Fibroblast of lung (primary cell): Measurements from ENCODE around the gene PPM1A. TPM values are rescaled to one million over a fixed set of nuclear protein-coding genes. Genes with fewer than 3 reads are reported as not detected.
A peak's percentile ranks its signal among the peaks of the same experiment; 100 is the strongest.

Experiments
- DNase-seq, 2 donors: peaks; one replicate each; pipeline versions ENCODE4 v3.0.0 to v3.0.0-alpha.2; 2010; ENCODE audit warnings: low read depth in 2 of 2
- H2AFZ ChIP-seq: 2 replicates; pipeline ENCODE4 v1.5.1; 2012; ENCODE audit warnings: low read length, control low read depth, inconsistent platforms
- H3K27ac ChIP-seq: 2 replicates; pipeline ENCODE4 v1.5.1; 2011; ENCODE audit warnings: low read length, control low read depth; ENCODE audit not compliant: insufficient read depth
- H3K27me3 ChIP-seq: 2 replicates; pipeline ENCODE4 v1.5.1; 2011; ENCODE audit warnings: mild to moderate bottlenecking, low read length; ENCODE audit not compliant: control insufficient read depth, insufficient read depth
- H3K36me3 ChIP-seq: 2 replicates; pipeline ENCODE4 v1.5.1; 2011; ENCODE audit warnings: low read length; ENCODE audit not compliant: control insufficient read depth, insufficient read depth
- H3K4me1 ChIP-seq: 2 replicates; pipeline ENCODE4 v1.5.1; 2011; ENCODE audit warnings: low read length; ENCODE audit not compliant: control insufficient read depth, insufficient read depth; ENCODE audit errors: extremely low read depth
- H3K4me2 ChIP-seq: 2 replicates; pipeline ENCODE4 v1.5.1; 2011; ENCODE audit warnings: low read length, control low read depth; ENCODE audit not compliant: insufficient read depth; ENCODE audit errors: extremely low read depth
- H3K4me3 ChIP-seq, 4 experiments: fragments of 200-600 bp in 1 of 4; sonication (generic) in 1 of 4; replicated peaks in 1 of 4; 2 replicates each; pipeline ENCODE4 v1.5.1; 2011 to 2016; ENCODE audit warnings: low read length in 4 of 4, low read depth in 3 of 4, mild to moderate bottlenecking in 3 of 4, control low read depth in 2 of 4, inconsistent platforms in 1 of 4, mixed read lengths in 1 of 4; ENCODE audit not compliant: insufficient read depth in 1 of 4; ENCODE audit errors: control extremely low read depth in 1 of 4
- H3K79me2 ChIP-seq: 2 replicates; pipeline ENCODE4 v1.5.1; 2012; ENCODE audit warnings: mild to moderate bottlenecking, low read length, inconsistent platforms; ENCODE audit not compliant: control insufficient read depth, insufficient read depth
- H3K9ac ChIP-seq: 2 replicates; pipeline ENCODE4 v1.5.1; 2011; ENCODE audit warnings: mild to moderate bottlenecking, low read length, control low read depth; ENCODE audit not compliant: insufficient read depth
- H3K9me3 ChIP-seq: 2 replicates; pipeline ENCODE4 v1.5.1; 2012; ENCODE audit warnings: low read depth, low read length; ENCODE audit not compliant: control insufficient read depth, insufficient read depth
- H4K20me1 ChIP-seq: 2 replicates; pipeline ENCODE4 v1.5.1; 2011; ENCODE audit warnings: low read length; ENCODE audit not compliant: control insufficient read depth, insufficient read depth; ENCODE audit errors: extremely low read depth
- EZH2 ChIP-seq: IDR thresholded peaks from 2 replicates; pipeline ENCODE4 v1.5.1; 2012; ENCODE audit warnings: low read length, control low read depth, mild to moderate bottlenecking; ENCODE audit errors: missing control alignments
- polyA plus RNA-seq, 2 donors: library from polyadenylated mRNA; depleted of rRNA in 1 of 2; stranded (reverse) in 1 of 2; unstranded in 1 of 2; fragments of >200 nt; gene quantifications; 2 replicates each; pipeline ENCODE4 v1.2.1, GENCODE V29; 2011 to 2012; ENCODE audit warnings: missing spikeins in 1 of 2
- total RNA-seq: library from RNA; depleted of rRNA; stranded (reverse); fragments of >200 nt; gene quantifications from 2 replicates; pipeline ENCODE4 v1.2.1, GENCODE V29; 2014
- TF ChIP-seq, protein P1 (sequence below), 2 donors: IDR thresholded peaks in 1 of 2; conservative IDR thresholded peaks in 1 of 2; 1 replicate in 1 of 2; 2 replicates in 1 of 2; pipeline ENCODE4 v1.5.1; 2011 to 2012; ENCODE audit warnings: low read length in 2 of 2, control low read depth in 1 of 2, inconsistent platforms in 1 of 2, low read depth in 1 of 2, mild to moderate bottlenecking in 1 of 2

The PPM1A gene
- total and polyA plus RNA-seq, 2 donors (not counting 1 experiment from before 2014, with no cell fraction given), result 25.9 to 51.3 TPM

DNA sequence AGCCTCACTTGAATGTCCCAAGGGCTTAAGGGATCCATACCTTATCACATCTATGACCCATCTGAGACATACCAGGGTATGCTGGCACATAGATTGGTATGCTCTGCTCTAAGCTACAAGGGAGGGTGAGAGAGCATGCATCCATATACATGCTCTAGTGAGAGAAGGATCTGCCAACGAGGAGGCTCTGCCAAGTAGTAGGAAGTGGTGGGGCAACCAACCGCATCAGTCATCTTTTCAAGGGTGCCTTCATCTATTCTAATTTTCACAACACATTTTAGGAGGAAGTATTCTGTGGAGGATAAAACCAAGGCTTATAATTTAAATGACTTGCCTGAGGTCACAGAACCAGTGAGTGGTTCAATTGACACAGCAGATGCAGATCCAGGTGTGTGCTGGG lies 6.6 kb upstream of the PPM1A start:
- no peak for DNase-seq

DNA sequence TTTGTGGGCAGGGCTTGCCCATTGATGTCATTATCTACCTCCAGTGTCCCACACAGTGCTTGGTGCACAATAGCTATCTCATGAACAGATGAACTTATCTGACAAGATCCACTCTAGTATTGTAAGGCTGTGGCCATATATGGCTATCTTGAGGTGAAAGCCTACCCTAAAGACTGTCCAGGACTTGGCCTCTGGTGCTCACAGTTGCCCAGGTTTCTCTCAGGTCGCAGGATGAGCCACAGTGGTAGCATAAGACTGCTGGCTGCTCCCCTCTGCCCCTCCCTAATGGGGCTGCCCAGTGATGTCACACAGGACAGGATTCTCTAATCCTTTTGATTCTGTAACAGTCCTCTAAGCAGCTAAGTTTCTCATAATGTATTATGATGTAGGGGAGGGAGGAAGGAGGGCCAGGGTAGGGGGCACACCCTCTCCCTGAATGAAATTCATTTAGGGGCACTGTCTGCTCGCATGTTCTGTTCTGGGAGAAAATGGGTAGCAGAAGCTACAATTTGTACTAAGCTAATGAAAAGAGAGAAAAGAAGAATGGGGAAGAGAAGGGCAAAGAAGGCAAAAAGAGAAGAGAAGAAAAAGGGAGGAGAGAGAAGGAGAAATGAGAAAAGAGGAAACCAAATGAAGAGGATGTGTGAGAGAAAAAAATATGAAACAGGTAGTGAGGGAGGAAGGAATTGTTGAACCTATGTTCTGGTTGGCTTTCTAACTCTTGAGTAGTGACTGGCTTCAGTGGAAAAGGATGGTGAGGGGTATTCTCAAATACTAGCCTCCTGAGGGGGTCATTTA lies 3.4 kb upstream of the PPM1A start:
- Histone ChIP-seq H2AFZ (no peak overlapping the region), H3K36me3 (no peaks in the 10 kb centered on the region), H3K4me1 (peaks cover 4% of the 10 kb centered on the region), H3K9ac (no peak overlapping the region), H3K27ac (no peak overlapping the region), H3K4me3 (no peak overlapping the region), H3K27me3 (no peaks in the 10 kb centered on the region), H3K79me2 (peaks cover 8% of the 10 kb centered on the region), H3K9me3 (no peaks in the 10 kb centered on the region), H3K4me2 (no peak overlapping the region), H4K20me1 (no peaks in the 10 kb centered on the region)
- DNase-seq, result no peak
- TF ChIP-seq, protein P1, sequence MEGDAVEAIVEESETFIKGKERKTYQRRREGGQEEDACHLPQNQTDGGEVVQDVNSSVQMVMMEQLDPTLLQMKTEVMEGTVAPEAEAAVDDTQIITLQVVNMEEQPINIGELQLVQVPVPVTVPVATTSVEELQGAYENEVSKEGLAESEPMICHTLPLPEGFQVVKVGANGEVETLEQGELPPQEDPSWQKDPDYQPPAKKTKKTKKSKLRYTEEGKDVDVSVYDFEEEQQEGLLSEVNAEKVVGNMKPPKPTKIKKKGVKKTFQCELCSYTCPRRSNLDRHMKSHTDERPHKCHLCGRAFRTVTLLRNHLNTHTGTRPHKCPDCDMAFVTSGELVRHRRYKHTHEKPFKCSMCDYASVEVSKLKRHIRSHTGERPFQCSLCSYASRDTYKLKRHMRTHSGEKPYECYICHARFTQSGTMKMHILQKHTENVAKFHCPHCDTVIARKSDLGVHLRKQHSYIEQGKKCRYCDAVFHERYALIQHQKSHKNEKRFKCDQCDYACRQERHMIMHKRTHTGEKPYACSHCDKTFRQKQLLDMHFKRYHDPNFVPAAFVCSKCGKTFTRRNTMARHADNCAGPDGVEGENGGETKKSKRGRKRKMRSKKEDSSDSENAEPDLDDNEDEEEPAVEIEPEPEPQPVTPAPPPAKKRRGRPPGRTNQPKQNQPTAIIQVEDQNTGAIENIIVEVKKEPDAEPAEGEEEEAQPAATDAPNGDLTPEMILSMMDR (conservative IDR thresholded peaks at IDR 0.05 in 1 of 2, IDR thresholded peaks at IDR 0.05 in 1 of 2; ENCODE audit: low read depth in 1 of 2, low read length in 2 of 2), result no peak
- TF ChIP-seq EZH2, result no peak

More for the DNA sequence above, 6.6 kb upstream of the PPM1A start:
- no peak overlapping the region for H2AFZ ChIP-seq
- no peak for TF ChIP-seq EZH2
- TF ChIP-seq, protein P1 (conservative IDR thresholded peaks at IDR 0.05 in 1 of 2, IDR thresholded peaks at IDR 0.05 in 1 of 2; ENCODE audit: low read depth in 1 of 2, low read length in 2 of 2), result no peak
- no peak overlapping the region for H3K4me2 ChIP-seq
- no peaks in the 10 kb centered on the region for H3K4me1 ChIP-seq
- H3K27me3 ChIP-seq, result no peaks in the 10 kb centered on the region
- no peaks in the 10 kb centered on the region for H3K9me3 ChIP-seq
- no peaks in the 10 kb centered on the region for H3K79me2 ChIP-seq
- H3K9ac ChIP-seq, result no peak overlapping the region
- H3K4me3 ChIP-seq, result no peak overlapping the region
- H3K27ac ChIP-seq, result no peak overlapping the region
- H3K36me3 ChIP-seq, result no peaks in the 10 kb centered on the region
- H4K20me1 ChIP-seq, result no peaks in the 10 kb centered on the region

DNA sequence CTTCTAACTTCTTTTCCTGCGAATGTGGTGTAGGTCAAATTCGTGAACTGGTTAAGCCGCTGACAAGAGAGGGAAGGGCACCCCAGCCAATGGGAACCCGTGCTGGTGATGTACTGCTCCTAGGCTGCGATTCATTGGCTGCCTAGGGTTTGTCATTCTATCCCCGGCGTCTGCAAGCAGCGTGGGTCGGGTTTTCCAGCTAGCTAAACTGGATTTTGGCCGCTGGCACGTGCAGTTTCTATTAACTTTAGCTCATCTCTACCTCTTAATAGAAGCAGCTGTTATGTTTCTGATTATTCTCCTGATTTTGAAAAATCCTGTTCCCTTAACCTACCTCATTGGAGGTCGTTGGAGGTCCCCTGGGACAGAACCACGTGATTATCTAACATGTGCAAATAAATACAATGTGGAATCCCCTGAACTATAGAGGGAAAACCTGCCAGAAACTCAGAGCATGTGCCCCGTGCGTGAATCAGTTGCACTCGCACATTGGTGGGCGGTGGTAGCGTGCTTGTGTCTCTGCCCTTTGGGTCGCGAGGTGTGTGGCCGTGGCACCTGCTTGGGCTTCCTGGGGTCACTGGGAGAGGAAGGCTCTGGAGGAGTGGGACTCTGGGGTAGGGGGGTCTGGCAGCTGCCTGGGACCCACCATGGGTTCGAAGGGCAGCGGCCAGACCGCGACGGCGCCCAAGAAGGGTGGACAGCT lies 876 bp upstream of the PPM1A start:
- Histone ChIP-seq H4K20me1 (peaks cover 2% of the 10 kb centered on the region), H3K9ac (peak overlapping the region; percentile 94), H3K27ac (peak overlapping the region; percentile 97), H3K4me2 (peak overlapping the region; percentile 97), H3K79me2 (peaks cover 32% of the 10 kb centered on the region), H3K36me3 (no peaks in the 10 kb centered on the region), H3K4me1 (peaks cover 4% of the 10 kb centered on the region), H3K9me3 (no peaks in the 10 kb centered on the region), H3K27me3 (no peaks in the 10 kb centered on the region), H2AFZ (peak overlapping the region; percentile 88), H3K4me3 (peak overlapping the region; percentile 63 to 78 (median 66))
- TF ChIP-seq, protein P1 (conservative IDR thresholded peaks at IDR 0.05 in 1 of 2, IDR thresholded peaks at IDR 0.05 in 1 of 2; ENCODE audit: low read depth in 1 of 2, low read length in 2 of 2), result no peak
- no peak for TF ChIP-seq EZH2
- peak; percentile 93 for DNase-seq
